Ramos (cell line): ENCODE results near the gene CNOT6L.
"Not testable (repeated sequence)": the region's sequence is repeated elsewhere in the genome, so short reads cannot be mapped to it uniquely, and the experiment has no call there.

Experiments
- in situ Hi-C: fragments of 300-500 bp; cut with MboI; formaldehyde crosslinking; loops from one replicate; pipeline ENCODE4 v1.14.3; 2022; ENCODE audit warnings: low sequenced_read_pairs; ENCODE audit not compliant: unreplicated experiment

The CNOT6L gene

DNA sequence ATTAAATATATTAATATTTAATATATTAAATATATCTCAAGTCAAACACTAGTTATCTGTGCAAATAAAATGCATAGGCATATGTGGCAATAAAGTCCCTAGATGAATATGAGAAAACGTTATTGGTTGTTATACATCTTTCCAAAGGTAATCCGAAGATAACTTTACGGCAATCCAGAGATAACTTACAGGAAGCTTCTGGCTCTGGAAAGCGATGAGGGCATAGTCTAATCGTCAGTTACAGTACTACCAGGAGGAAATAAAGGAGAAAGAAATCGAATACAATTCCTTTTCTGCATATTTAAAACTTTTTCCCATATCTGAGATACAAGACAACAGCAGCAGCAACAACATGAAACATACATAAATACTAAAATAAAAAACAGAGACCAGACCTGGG is 35.3 kb downstream of the CNOT6L start:
- in situ Hi-C loops, result no loop called here

DNA sequence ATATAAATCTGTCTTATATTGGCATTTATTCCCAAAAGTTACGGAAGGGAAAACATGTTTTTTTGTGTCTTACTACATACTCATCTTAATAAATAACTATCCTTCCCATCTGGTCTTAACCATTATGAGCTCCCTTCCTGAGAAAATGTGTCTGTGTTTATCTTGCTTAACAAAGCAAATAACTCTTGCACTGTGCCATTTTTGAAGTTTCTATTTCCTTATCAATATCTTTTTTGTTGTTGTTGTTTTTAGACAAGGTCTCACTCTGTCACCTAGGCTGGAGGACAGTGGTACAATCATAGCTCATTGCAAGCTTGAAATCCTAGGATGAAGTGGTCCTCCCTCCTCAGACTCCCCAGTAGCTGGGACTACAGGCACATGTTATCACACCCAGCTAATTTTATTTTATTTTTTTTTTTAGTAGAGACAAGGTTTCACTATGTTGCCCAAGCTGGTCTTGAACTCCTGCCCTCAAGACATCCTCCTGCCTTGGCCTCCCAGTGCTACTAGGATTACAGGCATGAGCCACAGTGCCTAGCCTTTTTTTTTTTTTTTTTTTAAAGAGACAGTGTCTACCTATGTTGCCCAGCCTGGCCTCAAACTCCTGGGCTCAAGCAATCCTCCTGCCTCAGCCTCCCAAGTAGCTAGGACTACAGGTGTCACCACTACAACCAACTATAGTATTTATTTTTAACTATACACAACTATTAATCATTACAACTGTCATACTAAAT is 36.9 kb downstream of the CNOT6L start:
- in situ Hi-C loops, result no loop called here

DNA sequence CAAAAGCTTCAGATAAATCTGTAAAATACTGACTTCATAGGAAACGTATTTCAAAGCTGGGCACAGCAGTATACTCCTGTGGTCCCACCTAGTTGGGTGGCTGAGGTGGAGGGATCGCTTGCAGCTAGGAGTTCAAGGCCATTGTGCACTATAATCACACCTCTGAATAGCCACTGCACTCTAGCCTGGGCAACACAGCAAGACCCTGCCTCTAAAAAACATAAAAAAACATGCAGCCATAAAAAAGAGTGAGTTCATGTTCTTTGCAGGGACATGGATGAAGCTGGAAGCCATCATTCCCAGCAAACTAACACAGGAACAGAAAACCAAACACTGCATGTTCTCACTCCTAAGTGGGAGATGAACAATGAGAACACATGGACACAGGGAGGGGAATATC is 38.4 kb downstream of the CNOT6L start:
- in situ Hi-C loops, result not testable (repeated sequence)

DNA sequence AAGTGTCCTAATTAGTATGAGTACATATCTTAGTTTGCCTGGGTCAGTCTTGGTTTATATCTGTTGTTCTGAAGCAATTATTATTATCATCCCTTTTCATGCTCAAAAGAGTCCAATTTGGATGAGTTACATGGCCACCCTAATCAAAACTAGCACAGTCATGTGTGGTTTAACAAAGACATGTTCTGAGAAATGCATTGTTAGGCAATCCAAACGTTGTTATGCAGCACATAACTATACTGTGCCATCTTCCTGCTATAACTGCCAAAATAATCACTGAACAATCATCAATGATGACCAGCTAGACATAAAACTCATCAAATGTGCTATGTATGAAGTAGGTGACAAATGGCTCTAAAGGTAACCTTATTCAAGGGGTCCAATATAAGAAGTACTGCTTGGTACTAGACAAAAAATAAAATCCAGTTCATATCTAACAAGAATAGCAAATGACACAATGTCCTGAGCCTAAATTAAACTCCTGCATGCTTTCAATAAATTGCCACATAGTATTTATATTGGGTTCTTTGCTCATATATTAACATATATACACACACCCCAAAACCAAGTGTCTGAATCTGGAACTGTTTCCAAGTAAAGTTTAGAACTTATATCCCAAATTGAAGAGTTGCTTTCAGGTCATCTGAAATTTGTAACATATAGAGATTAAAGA is 41.9 kb downstream of the CNOT6L start:
- in situ Hi-C loops, result no loop called here

DNA sequence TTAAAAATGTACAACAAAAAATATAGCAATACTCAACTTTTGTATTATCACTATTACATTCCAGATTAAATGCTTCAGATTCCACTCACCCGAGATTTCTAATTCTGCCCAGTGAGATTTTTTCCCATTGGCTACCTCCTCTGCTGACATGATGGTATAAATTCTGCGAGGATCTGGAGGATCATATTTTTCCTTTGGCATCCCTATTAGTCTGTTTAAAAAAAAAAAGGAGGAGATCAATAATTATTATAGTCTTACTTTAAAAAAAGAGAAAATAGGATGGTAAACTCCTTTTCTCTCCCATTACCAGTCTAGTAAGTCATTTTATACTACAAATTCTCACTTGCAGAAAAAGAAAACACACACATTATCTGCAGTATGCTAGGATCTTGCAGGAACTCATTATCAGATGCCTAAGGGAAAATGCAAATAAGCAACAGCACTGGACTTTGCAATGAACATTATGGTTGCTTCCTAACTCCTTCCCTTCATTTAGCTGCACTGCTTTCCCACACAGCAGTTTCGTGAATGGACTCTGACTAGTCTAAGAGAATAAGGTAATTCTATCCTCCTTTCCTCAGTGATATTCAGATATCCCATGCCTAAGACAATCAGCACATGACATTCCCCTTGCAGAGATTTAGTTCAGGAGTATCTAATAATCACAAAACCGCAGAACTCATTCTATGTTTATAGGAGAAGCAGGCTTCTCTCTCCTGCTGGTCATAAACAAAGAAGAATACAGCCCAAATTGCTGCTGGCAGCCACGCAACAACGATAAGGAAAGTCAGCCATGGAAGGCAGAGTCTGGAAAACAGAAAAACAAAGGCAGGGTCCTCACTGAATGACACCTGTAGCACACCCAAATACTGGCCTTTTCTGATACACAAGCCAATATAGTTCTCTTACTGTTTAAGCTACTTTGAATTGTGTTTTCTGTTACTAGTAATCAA is 42.7 kb downstream of the CNOT6L start:
- in situ Hi-C loops, result no loop called here

DNA sequence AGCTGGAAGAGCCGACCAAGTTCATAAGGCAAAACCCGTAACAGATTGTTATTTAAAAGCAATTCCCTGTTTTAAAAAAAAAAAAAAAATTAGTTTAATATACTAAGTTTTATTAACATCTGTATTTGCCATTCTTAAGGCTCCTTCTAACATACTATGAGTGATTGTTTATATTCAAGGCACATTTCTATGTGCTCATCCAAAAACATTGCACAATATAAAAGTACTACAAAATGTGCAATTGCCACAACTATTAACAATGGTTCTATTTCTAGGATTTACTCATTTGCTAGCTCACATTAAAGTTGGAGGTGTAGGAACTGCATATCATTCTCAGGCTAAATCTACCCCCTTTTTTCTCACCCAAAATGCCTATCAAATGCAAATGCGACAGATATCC is 46.1 kb downstream of the CNOT6L start:
- in situ Hi-C loops, result no loop called here

DNA sequence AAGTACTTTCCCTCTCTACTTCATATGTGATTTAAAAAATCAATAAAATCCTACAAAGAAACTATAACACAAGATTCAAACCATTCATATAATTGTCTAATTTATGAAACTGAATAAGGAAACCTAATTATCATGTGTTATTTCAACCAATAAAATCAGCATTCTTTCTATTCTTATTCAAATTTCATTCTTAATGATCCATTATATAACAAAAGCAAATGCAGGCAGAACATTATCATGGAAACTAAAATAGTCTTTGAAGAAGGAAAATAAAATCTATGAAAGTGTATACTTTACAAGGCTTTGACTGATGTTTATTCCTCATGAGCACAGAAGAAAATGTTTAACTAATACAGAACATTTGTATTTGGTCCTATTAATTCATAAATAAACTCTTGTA is 47.6 kb downstream of the CNOT6L start:
- in situ Hi-C loops, result no loop called here

DNA sequence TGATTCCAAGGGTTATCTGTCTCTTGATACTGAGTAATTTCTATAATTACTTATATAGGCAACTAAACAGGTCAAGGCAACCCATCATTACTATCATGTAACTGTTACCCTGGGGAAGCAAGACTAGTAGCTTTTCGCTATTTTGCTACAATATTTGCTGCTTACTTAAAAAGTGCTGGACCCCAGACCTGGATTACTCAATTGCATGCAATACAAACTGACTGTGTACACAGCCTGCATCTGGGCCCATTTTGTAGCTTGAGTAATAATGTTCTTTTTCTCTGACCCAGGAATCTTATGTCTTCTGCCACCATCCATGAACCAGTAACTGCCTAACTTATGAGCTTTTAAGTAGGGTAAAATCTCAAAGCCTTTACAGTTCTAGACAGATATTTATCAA is 53.4 kb downstream of the CNOT6L start:
- in situ Hi-C loops, result no loop called here

DNA sequence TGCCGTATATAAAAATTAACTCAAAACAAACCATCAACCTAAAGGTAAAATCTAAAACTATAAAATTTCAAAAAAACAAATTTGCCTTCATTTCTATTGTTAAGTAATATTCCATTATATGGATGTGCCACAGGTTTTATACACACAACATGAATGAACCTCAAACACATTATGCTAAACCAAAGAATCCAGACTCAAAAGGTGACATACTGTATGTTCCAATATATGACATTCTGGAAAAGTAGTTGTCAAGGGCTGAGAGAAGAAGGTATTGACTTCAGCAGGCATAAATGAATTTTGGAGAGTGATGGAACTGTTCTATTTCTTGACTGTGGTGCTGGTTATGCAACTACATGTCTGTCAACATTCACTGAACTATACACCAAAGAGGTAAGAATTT is 56.6 kb downstream of the CNOT6L start:
- in situ Hi-C loops, result no loop called here

DNA sequence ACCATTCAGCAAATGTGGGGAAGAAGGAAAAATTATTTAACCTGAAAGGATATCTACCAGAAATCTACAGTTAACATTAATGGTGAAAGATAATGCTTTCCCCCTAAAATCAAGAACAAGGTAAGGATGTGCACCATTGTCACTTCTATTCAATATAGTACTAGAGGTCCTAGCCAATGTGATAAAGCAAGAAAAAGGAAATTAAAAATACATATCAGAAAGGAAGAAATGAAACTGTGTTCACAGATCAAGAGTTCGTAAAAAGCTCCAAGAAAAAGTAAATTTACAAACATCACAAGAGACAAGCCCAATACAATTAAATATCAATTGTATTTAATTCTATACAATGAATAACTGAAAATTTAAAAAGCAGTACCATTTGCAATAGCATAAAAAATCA is 57.6 kb downstream of the CNOT6L start:
- in situ Hi-C loops, result no loop called here

DNA sequence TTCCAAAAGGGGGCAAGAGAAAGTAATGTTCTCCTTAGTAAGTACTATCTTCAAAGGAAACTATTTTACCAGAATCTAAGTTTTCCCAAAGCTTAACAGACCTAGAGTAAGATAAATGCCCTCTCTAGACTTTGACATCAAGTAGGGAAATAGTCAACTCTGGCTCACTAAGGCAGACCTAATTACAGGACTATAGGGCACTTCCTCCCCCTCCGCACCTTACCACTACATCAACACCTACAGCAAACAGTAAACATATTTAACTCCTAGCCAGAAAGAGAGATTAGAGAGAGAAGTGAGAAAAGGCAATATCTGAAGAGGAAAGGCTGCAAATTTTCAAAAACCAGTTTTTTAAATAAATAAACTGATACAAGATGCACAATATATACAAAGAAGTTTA is 60.4 kb downstream of the CNOT6L start:
- in situ Hi-C loops, result no loop called here

DNA sequence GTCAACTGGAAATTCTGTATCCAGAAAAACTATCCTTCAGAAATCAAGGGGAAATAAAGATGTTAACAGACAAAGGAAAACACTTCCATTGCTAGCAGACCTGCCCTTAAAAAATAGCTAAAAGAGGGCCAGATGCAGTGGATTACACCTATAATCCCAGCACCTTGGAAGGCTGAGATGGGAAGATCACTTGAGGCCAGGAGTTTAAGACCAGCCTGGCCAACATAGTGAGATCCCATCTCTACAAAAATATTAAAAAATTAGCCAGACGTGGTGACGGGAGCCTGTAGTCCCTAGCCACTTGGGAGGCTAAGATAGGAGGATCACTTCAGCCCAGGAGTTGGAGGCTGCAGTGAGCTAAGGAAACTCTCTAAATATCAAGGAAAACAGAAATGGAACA is 67.4 kb downstream of the CNOT6L start:
- in situ Hi-C loops, result no loop called here

DNA sequence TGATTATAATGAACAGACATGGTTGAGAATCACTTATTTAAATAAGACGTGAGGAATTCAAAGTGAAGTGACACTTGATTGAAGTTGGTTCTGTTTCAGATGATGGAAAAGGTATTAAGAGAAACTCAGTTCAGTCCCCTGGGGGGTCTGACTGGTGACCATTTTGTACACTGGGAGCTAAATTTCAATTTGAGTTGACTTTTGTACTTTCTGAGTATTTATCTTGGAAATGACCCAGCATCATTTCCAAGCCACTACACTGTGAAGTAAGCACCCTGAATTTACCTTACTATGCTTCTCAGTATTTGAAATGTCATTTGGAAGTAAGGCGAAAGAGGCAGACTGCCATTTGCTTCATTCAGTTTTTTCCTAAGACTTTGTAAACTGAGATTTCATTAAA is 73.4 kb downstream of the CNOT6L start:
- in situ Hi-C loops, result no loop called here

DNA sequence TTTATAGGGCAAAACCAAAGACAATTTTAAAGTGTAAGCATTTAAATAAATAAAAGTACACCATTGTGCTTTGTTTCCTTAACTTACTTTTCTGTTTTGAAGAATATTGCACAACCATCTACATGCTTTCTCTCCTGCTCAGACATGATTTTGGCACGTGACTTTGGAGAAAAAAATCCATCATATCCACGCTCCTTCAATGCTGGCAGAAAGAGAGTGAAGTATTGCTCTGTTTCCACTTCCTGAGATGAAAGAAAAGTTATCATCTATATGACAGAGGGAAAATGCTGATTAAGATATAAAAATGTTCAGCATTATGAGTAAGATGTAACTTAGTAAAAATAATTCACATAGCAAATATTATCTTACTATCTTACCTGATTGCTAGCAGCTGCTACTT is 77.1 kb downstream of the CNOT6L start:
- in situ Hi-C loops, result no loop called here

DNA sequence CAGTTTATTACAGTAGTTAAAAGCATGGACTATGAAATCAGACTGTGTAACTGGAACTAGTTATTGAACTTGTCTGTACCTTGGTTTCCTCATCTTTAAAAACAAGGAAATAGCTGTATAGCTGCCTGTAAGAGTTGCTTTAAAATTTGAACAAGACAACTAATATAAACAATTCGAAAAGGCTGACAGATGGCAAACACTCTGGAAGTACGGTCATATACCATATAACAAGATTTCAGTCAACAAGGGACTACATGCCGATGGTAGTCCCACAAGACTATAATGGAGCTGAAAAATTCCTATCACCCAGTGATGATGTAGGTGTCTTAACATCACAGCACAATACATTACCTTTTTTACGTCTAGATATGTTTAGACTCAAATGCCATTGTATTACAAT is 78.7 kb downstream of the CNOT6L start:
- in situ Hi-C loops, result no loop called here

DNA sequence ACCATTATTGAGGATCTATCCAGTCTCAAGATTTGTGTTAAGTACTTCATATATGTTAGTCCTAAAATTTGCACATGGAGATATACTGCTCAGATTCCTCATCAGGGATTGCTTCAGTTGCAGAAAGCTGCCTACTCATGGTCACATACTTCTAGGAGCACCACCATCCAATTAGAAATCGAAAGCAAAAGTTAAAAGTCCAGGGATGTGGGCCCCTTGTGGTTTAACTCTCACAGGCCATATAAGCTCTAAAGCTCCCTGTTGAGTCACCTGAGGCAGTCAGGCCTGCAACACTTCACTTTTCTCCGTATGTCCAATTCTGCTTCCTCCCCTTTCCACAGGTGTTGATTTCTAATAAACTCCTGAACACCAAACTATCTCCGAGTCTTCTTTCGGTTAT is 84.2 kb downstream of the CNOT6L start:
- in situ Hi-C loops, result no loop called here

DNA sequence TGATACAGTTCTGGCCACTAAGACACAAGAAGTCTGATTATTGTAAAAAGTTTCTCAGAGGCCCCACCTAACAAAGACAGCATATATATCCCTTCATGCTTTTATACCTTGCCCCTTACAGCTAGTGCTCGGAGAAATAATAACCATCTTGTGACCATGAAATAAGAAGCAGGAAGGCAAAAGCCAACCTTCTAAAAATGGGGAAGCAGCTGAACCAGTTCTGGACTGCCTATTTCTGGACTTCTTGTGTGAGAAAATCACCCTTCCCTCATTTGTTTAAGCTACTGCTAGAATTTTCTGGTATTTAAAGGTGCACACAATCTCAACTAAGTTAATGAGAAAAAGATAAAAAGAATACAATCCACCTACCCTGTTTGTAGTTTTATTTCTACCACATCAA is 87.5 kb downstream of the CNOT6L start:
- in situ Hi-C loops, result no loop called here

DNA sequence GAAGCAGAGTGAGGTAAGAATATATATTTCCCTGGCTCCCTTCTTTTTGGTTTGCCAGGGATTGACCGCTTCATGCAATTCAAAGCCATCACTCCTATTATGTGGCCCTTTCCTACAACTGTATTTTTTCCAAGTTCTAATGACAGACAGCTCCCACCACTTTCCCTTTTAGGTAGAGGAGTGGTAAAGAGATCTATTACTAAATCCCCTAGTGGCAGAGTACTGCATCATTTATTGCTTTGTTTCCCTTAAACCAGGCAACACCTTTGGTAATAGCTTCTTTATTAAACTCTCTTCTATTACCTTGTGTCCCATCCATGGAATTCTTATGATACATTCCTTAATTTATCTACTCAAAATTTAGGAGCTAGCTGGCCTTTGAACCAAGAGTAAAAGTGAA is 90.7 kb downstream of the CNOT6L start:
- in situ Hi-C loops, result no loop called here

DNA sequence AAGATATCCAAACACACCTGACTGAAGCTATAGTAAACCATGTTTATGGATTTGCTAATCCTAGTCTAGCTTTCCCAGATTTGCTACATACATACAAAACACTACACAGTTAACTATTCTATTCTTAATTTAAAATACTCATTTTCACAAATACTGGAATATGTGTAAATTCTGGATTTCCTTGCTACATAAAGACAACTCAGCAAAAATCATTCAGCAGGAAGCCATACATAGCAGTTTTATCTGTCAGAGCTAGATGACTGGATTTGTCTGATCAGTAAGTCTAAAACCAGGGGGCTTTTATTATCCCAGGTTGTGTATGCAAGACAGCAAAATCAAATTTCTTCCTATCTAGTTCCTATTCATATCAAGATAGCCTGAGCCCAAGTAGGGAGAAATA is 98.1 kb downstream of the CNOT6L start:
- in situ Hi-C loops, result no loop called here

DNA sequence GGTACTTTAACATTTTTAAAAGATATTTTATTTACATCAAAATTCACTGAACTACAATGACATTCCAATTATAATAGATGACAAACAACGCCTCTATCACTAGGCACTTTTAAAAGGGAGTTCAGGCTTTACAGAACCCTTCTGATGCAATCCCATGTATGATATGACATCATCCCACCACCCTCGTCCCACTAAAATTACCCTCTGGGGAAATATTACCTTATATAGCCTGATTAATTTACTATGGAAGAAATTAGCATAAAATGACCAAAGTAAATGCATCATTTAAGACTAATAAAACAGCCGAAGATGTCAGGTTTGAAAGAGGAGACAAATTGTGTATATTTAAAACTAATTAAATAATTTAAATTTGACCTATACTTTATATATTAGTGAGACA is 100.7 kb downstream of the CNOT6L start:
- in situ Hi-C loops, result not testable (repeated sequence)
